Epithelial cell of esophagus (primary cell): Measurements from ENCODE around the gene UNC79.

Experiments
- DNase-seq: peaks from one replicate; pipeline ENCODE4 v3.0.0; 2010; ENCODE audit warnings: low read depth
- H3K4me3 ChIP-seq: 2 replicates; pipeline ENCODE4 v1.5.1; 2011; ENCODE audit warnings: mild to moderate bottlenecking, low read length, control low read depth
- CTCF ChIP-seq: IDR thresholded peaks from 2 replicates; pipeline ENCODE4 v1.5.1; 2011; ENCODE audit warnings: low read depth, mild to moderate bottlenecking, low read length, control low read depth, inconsistent platforms; ENCODE audit not compliant: insufficient read depth; ENCODE audit errors: missing control alignments

Gene UNC79

DNA sequence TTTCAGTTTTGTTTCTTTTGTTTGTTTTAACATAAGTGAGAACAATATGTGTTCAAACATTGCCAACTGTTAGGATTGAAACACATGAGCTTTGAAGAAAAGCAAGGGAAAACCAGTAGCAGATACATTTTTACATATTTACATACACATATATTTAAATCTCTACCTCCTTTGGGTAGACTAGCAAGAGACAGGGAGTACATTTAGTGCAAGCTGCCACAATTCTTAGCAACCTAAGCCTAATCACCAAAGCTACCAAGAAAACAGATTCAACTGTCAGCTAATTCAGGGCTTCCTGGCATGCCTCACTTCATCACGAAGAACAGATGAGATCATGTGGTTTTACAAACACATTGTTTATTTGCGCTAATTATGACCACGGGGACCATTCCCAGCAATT, 214.5 kb downstream of the UNC79 start:
- H3K4me3 ChIP-seq, result no peak overlapping the region
- no peak for DNase-seq
- no peak for TF ChIP-seq CTCF

- H3K4me3 ChIP-seq, result no peak overlapping the region
- peak; percentile 58 for TF ChIP-seq CTCF
- DNase-seq, result peak; percentile 36
Measured at GRCh38 chr14:93648440-93649168, 217.9 kb downstream of the UNC79 start.

DNA sequence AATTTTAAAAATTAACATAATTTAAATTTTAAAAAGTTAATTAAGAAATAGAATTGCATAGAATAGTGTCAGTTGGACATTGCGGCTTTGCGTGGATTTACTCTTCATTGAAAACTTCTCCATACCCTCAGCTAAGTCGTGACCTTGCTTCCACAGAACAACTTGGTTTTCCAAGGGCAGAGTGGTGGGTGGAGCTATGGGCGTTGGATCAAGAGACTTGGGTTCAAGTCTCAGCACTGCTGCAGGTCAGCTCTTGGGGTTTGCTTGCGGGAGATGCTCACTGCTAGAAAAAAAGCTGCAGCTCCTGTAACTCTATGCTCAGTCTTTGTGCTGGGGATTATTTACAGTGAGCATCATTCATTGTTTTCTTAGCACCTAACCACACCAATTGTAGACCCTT, 223.9 kb downstream of the UNC79 start:
- H3K4me3 ChIP-seq, result no peak overlapping the region
- no peak for TF ChIP-seq CTCF
- DNase-seq, result no peak

GRCh38 chr14:93655078-93655750, 224.5 kb downstream of the UNC79 start:
- DNase-seq, result peak; percentile 63
- H3K4me3 ChIP-seq, result no peak overlapping the region
- peak; percentile 56 for TF ChIP-seq CTCF

GRCh38 chr14:93657875-93658274, 227.1 kb downstream of the UNC79 start:
- TF ChIP-seq CTCF, result no peak
- DNase-seq, result no peak
- no peak overlapping the region for H3K4me3 ChIP-seq

DNA sequence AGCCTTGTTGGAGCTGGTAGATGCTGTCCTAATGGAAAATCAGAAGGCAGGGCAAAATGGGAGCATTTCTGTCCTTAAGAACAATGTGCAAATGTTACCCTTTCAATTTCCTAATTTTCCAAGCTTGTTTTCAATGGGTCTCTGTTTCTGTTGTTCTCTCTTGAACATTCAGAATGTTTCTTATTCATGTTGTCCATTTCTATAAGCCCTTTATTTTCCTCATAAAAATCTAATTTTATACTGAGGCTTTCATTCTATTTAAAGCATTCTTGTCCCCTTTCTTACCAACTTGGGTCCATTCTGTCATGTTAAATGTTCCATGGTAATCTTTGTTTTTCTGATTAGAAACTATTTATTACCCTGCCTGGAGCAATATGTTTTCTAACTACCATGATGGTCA, 232.6 kb downstream of the UNC79 start:
- H3K4me3 ChIP-seq, result no peak overlapping the region
- TF ChIP-seq CTCF, result no peak
- no peak for DNase-seq
